ENCODE data around the gene MGAT5B.

DNA sequence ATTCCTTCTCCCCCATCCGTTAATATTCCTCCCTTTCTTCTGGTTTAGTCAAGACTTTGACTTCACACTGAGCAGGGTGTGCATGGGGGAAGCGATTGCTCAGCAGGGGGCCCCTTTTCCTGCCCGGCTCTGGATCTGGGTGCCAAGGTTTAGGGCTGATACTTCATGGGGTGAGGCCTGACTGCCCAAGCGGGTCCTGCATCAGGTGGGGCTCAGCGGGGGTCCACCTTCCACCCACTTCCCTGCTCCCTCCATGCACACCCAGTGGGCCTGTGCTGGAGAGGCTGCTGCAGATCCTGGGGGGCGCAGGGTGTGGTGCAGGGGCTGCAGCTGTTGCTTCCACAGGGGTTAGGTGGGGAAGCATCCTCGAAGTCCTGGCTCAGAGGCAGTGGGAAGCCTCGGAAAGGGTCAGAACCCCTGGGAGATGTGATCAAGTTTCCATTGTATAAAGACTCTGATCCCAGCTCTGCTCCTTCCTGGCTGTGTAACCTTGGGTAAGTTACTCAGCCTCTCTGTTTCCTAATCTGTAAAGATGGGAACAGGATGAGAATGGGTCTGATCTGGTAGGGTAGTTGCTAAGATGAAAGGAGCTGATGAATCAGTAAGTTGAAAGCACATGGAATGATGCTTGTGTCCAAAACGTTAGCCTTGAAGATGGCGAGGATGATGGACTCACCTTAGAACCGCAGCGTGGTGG, 53.3 kb downstream of the MGAT5B start:
- TF ChIP-seq, protein P1, sequence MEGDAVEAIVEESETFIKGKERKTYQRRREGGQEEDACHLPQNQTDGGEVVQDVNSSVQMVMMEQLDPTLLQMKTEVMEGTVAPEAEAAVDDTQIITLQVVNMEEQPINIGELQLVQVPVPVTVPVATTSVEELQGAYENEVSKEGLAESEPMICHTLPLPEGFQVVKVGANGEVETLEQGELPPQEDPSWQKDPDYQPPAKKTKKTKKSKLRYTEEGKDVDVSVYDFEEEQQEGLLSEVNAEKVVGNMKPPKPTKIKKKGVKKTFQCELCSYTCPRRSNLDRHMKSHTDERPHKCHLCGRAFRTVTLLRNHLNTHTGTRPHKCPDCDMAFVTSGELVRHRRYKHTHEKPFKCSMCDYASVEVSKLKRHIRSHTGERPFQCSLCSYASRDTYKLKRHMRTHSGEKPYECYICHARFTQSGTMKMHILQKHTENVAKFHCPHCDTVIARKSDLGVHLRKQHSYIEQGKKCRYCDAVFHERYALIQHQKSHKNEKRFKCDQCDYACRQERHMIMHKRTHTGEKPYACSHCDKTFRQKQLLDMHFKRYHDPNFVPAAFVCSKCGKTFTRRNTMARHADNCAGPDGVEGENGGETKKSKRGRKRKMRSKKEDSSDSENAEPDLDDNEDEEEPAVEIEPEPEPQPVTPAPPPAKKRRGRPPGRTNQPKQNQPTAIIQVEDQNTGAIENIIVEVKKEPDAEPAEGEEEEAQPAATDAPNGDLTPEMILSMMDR (conservative IDR thresholded peaks at IDR 0.05 in 1 of 2, IDR thresholded peaks at IDR 0.05 in 1 of 2; ENCODE audit: extremely low read depth in 1 of 2, insufficient read depth in 1 of 2, low read depth in 1 of 2, low read length in 2 of 2), result no peak
- no peak for TF ChIP-seq EZH2 (IDR thresholded peaks at IDR 0.05; ENCODE audit: borderline replicate concordance, low read length)
